ENCODE measurements around the gene ABHD16B. TPM values are rescaled to one million over a fixed set of nuclear protein-coding genes. Genes with fewer than 3 reads are reported as not detected.

The ABHD16B gene
- total and polyA plus RNA-seq, 7 experiments from 2014 or later = 0.24 to 1.1 (median 0.65) TPM; not detected in 4

DNA sequence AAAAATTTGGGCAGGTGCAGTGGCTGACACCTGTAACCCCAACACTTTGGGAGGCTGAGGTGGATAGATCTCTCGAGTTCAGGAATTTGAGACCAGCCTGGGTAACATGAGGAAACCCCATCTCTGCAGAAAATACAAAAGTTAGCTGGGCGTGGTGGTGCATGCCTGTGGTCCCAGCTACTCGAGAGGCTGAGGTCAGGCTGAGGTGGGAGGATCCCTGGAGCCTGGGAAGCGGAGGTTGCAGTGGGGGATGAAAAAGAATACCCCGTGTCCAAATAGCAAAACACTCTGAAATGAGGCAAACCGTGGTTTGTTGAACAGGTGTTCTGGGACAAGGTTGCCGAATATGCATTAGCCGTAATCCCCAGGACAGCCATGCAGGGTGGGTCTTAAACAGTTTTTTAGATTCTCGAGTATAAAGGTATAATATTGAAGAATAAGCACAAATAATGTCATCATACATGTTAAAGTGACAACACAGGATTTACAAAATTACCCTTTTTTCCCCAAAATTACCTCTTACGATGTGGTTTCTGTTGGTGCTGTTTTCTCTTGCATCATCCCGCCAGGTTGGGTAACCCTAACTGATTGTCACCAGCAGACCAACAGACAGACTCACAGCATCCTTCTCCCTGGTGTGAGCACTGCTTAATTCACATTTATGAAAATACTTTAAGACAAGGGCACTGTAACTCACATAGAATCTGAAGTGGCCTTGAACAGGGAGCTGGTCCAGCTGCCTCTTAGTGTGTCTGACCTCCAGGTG lies 42.7 kb downstream of the ABHD16B start:
- ChIA-PET CTCF (no interaction called here), POLR2A (interaction anchor here (1.2 to 1.6 kb wide), 2 partner anchors 8 to 9 kb away, joined by 4 to 5 read pairs; partner anchors contain the start of gene DNAJC5)
- Histone ChIP-seq H3K9me3 (ENCODE audit: control insufficient read depth in 2 of 3, low read length in 3 of 3) (no peaks in the 10 kb centered on the region), H3K4me3 (ENCODE audit: low read length) (no peak overlapping the region), H3K27me3 (ENCODE audit: control insufficient read depth in 2 of 2, insufficient read depth in 2 of 2, low read length in 2 of 2) (no peaks in the 10 kb centered on the region), H3K4me1 (ENCODE audit: control insufficient read depth in 2 of 2, insufficient read depth in 2 of 2, low read length in 2 of 2) (peaks cover 19 to 39% of the 10 kb centered on the region in 2 donors), H3K36me3 (ENCODE audit: control insufficient read depth in 2 of 3, insufficient read depth in 3 of 3, low read length in 3 of 3) (no peaks in the 10 kb centered on the region), H3K27ac (ENCODE audit: low read depth, low read length) (peak overlapping the region; percentile 22)
- peaks cover 0 to 7% (median 0%) of the 10 kb centered on the region in 5 donors for H3K36me3 Mint-ChIP-seq
- peak overlapping the region in 9 of 10 donors; percentile 16 to 87 (median 36) for H3K4me3 Mint-ChIP-seq
- H3K4me1 Mint-ChIP-seq = peaks cover 34 to 73% (median 54%) of the 10 kb centered on the region in 7 donors
- H3K27ac Mint-ChIP-seq = peak overlapping the region; percentile 43 to 96 (median 67)
- intact Hi-C loops (cut with micrococcal nuclease) = no loop called here
- DNase-seq = no peak
- H3K27me3 Mint-ChIP-seq = no peaks in the 10 kb centered on the region
- no peak for ATAC-seq
- H3K9me3 Mint-ChIP-seq = no peaks in the 10 kb centered on the region

DNA sequence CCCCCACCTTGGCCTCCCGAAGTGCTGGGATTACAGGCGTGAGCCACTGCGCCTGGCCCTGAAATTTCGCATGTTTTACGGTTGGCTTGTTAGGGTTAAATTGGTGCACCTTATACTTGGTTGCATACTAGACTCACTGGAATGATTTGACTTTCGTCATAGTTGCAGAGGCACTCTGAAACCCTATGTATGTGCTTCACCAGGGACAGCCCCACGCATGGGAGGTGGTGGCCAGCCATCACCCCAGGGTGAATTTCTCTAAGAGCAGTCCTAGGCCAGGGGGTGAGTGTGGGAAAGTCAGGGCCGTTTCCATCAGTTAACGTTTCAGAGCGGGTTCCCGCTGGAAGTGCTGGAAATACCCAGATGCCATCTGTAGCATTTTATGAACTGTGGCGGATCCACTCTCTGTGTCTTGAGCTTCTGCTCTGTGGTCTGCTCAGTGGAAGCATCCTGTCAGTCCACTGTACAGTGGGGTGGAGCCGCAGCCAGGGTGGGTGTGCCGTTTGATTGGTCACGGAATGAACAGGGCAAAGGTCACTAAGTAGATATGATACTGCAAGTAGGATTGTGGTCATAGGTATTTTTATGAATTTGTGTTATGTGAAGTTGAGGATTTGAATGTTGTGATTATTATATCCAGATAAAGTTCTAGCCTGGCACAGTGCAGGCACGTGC lies 46.8 kb downstream of the ABHD16B start:
- Mint-ChIP-seq H3K4me3 (peak overlapping the region in 1 of 10 donors; percentile 19), H3K9me3 (no peaks in the 10 kb centered on the region), H3K4me1 (peaks cover 35 to 70% (median 45%) of the 10 kb centered on the region in 7 donors), H3K36me3 (peaks cover 0 to 6% (median 3%) of the 10 kb centered on the region in 5 donors), H3K27ac (peak overlapping the region in 5 of 9 donors; percentile 16 to 81 (median 71)), H3K27me3 (no peaks in the 10 kb centered on the region)
- no peak for DNase-seq
- ATAC-seq = no peak
- H3K27ac ChIP-seq (ENCODE audit: low read depth, low read length) = no peak overlapping the region
- no peaks in the 10 kb centered on the region for H3K27me3 ChIP-seq (ENCODE audit: control insufficient read depth in 2 of 2, insufficient read depth in 2 of 2, low read length in 2 of 2)
- no peaks in the 10 kb centered on the region for H3K36me3 ChIP-seq (ENCODE audit: control insufficient read depth in 2 of 3, insufficient read depth in 3 of 3, low read length in 3 of 3)
- intact Hi-C loops (cut with micrococcal nuclease) = loop anchor here (2.0 to 5.0 kb wide), 4 partner anchors 13 to 213 kb away; partner anchors contain the start of genes C20orf204 (in 1 of the 2) and DNAJC5 (in 1 of the 2)
- ChIA-PET CTCF (interaction anchor here (0.6 to 1.3 kb wide), 4 partner anchors 12 to 130 kb away, joined by 3 to 8 read pairs (median 4); no protein-coding TSS in a partner anchor), POLR2A (interaction anchor here (2.8 kb wide), 1 partner anchor 12 kb away, joined by 14 read pairs; the partner anchor contains the start of gene DNAJC5)
- H3K4me3 ChIP-seq (ENCODE audit: low read length) = no peak overlapping the region
- H3K9me3 ChIP-seq (ENCODE audit: control insufficient read depth in 2 of 3, low read length in 3 of 3) = no peaks in the 10 kb centered on the region
- H3K4me1 ChIP-seq (ENCODE audit: control insufficient read depth in 2 of 2, insufficient read depth in 2 of 2, low read length in 2 of 2) = peaks cover 17 to 29% of the 10 kb centered on the region in 2 donors

DNA sequence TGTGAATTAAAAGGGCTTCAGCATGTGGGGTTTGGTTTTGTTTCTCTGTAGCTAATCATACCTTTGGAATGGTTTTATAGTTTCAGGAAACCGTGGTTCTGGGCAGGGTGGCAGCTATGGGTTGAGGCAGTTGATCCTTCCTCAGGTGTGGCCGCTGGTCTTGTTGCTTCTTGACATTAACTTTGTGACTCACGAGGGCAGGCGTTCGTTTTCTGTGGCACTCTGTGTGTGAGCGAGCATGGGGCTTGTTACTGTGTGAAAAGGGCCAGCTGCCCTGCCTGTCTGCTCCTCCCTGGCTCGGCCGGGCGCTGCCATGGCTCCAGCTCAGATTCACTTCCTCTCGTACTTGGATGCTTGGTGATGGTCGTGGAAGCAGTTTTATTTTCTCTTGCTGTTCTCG lies 49.9 kb downstream of the ABHD16B start:
- Mint-ChIP-seq H3K27ac (peak overlapping the region in 6 of 9 donors; percentile 3 to 78 (median 44)), H3K36me3 (peaks cover 0 to 20% (median 9%) of the 10 kb centered on the region in 5 donors), H3K4me3 (peak overlapping the region in 4 of 10 donors; percentile 3 to 59 (median 30)), H3K9me3 (peaks cover 0 to 3% (median 1%) of the 10 kb centered on the region in 11 donors), H3K27me3 (no peaks in the 10 kb centered on the region), H3K4me1 (peaks cover 28 to 63% (median 41%) of the 10 kb centered on the region in 7 donors)
- intact Hi-C loops (cut with micrococcal nuclease) = no loop called here
- no peaks in the 10 kb centered on the region for H3K27me3 ChIP-seq (ENCODE audit: control insufficient read depth in 2 of 2, insufficient read depth in 2 of 2, low read length in 2 of 2)
- H3K27ac ChIP-seq (ENCODE audit: low read depth, low read length) = no peak overlapping the region
- H3K4me1 ChIP-seq (ENCODE audit: control insufficient read depth in 2 of 2, insufficient read depth in 2 of 2, low read length in 2 of 2) = peaks cover 7 to 17% of the 10 kb centered on the region in 2 donors
- ChIA-PET CTCF (interaction anchor here (1.1 kb wide), 1 partner anchor 62 kb away, joined by 3 read pairs; no protein-coding TSS in a partner anchor), POLR2A (interaction anchor here (0.6 to 0.7 kb wide), 5 partner anchors 12 to 210 kb away, joined by 3 to 4 read pairs (median 3); no protein-coding TSS in a partner anchor)
- peaks cover 0 to 8% (median 0%) of the 10 kb centered on the region in 3 experiments for H3K36me3 ChIP-seq (ENCODE audit: control insufficient read depth in 2 of 3, insufficient read depth in 3 of 3, low read length in 3 of 3)
- H3K4me3 ChIP-seq (ENCODE audit: low read length) = no peak overlapping the region
- ATAC-seq (peak; percentile 53), DNase-seq (no peak)
- H3K9me3 ChIP-seq (ENCODE audit: control insufficient read depth in 2 of 3, low read length in 3 of 3) = no peaks in the 10 kb centered on the region

Other genes with a start within 250 kb of the ABHD16B start
- 10 to 100 TPM; 17.4 to 30.2 (median 24.6) TPM for gene GMEB2, start 234.4 kb upstream of the ABHD16B start, total RNA-seq
- gene GMEB2, start 234.4 kb upstream of the ABHD16B start, polyA plus RNA-seq = 10 to 100 TPM; 11.0 to 21.9 TPM
- 100 to 1,000 TPM in 2 of 5 experiments, 10 to 100 TPM in 3; 34.2 to 122 (median 70.3) TPM for gene STMN3, start 208.1 kb upstream of the ABHD16B start, total RNA-seq
- gene STMN3, start 208.1 kb upstream of the ABHD16B start, polyA plus RNA-seq = 10 to 100 TPM; 33.5 to 37.0 TPM
- gene RTEL1, start 203.2 kb upstream of the ABHD16B start, total RNA-seq = 10 to 100 TPM; 28.4 to 47.2 (median 32.4) TPM
- gene RTEL1, start 203.2 kb upstream of the ABHD16B start, polyA plus RNA-seq = 1 to 10 TPM; 1.9 to 8.6 TPM
- gene TNFRSF6B, start 164.8 kb upstream of the ABHD16B start, total RNA-seq = under 1 TPM in 1 of 5 experiments, not detected in 4; 0.74 TPM
- under 1 TPM in 1 of 2 donors, not detected in 1; 0.22 TPM for gene TNFRSF6B, start 164.8 kb upstream of the ABHD16B start, polyA plus RNA-seq
- gene ARFRP1, start 153.5 kb upstream of the ABHD16B start, total RNA-seq = 10 to 100 TPM; 55.4 to 92.1 (median 66.2) TPM
- gene ARFRP1, start 153.5 kb upstream of the ABHD16B start, polyA plus RNA-seq = 100 to 1,000 TPM in 1 of 2 donors, 10 to 100 TPM in 1; 89.1 to 108 TPM
- 10 to 100 TPM; 42.9 to 49.9 (median 45.4) TPM for gene ZGPAT, start 153.5 kb upstream of the ABHD16B start, total RNA-seq
- 10 to 100 TPM; 47.5 to 82.1 TPM for gene ZGPAT, start 153.5 kb upstream of the ABHD16B start, polyA plus RNA-seq
- gene LIME1, start 124.8 kb upstream of the ABHD16B start, total RNA-seq = 100 to 1,000 TPM in 3 of 5 experiments, 10 to 100 TPM in 2; 96.8 to 118 (median 103) TPM
- 100 to 1,000 TPM; 205 to 366 TPM for gene LIME1, start 124.8 kb upstream of the ABHD16B start, polyA plus RNA-seq
- gene SLC2A4RG, start 121.7 kb upstream of the ABHD16B start, total RNA-seq = 100 to 1,000 TPM in 3 of 5 experiments, 10 to 100 TPM in 2; 88.7 to 136 (median 111) TPM
- 1 to 10 TPM; 3.0 to 4.6 TPM for gene SLC2A4RG, start 121.7 kb upstream of the ABHD16B start, polyA plus RNA-seq
- gene ZBTB46, start 30.2 kb upstream of the ABHD16B start, total RNA-seq = 1 to 10 TPM in 1 of 5 experiments, under 1 TPM in 3, not detected in 1; 0.05 to 1.7 (median 0.21) TPM
- gene ZBTB46, start 30.2 kb upstream of the ABHD16B start, polyA plus RNA-seq = under 1 TPM; 0.03 to 0.04 TPM
- 10 to 100 TPM; 33.7 to 56.8 (median 43.2) TPM for gene TPD52L2, start 3.8 kb downstream of the ABHD16B start, total RNA-seq
- 10 to 100 TPM; 67.4 to 84.0 TPM for gene TPD52L2, start 3.8 kb downstream of the ABHD16B start, polyA plus RNA-seq
- 10 to 100 TPM; 35.5 to 56.8 (median 50.3) TPM for gene DNAJC5, start 33.6 kb downstream of the ABHD16B start, total RNA-seq
- gene DNAJC5, start 33.6 kb downstream of the ABHD16B start, polyA plus RNA-seq = 1 to 10 TPM; 7.5 to 7.6 TPM
- 10 to 100 TPM; 42.0 to 49.0 (median 46.6) TPM for gene UCKL1, start 94.9 kb downstream of the ABHD16B start, total RNA-seq
- gene UCKL1, start 94.9 kb downstream of the ABHD16B start, polyA plus RNA-seq = 10 to 100 TPM; 20.5 to 33.0 TPM
- gene ZNF512B, start 108.4 kb downstream of the ABHD16B start, total RNA-seq = 10 to 100 TPM; 17.7 to 29.8 (median 26.3) TPM
- gene ZNF512B, start 108.4 kb downstream of the ABHD16B start, polyA plus RNA-seq = 1 to 10 TPM; 1.1 to 2.4 TPM
- gene SAMD10, start 118.1 kb downstream of the ABHD16B start, total RNA-seq = 10 to 100 TPM; 10.2 to 37.8 (median 22.7) TPM
- 10 to 100 TPM; 11.5 to 14.2 TPM for gene SAMD10, start 118.1 kb downstream of the ABHD16B start, polyA plus RNA-seq
- 10 to 100 TPM; 71.2 to 95.8 (median 82.9) TPM for gene PRPF6, start 119.6 kb downstream of the ABHD16B start, total RNA-seq
- 100 to 1,000 TPM in 1 of 2 donors, 10 to 100 TPM in 1; 86.9 to 127 TPM for gene PRPF6, start 119.6 kb downstream of the ABHD16B start, polyA plus RNA-seq
- gene C20orf204, start 174.7 kb downstream of the ABHD16B start, total RNA-seq = 10 to 100 TPM in 3 of 5 experiments, 1 to 10 TPM in 2; 4.7 to 24.6 (median 12.5) TPM
- gene C20orf204, start 174.7 kb downstream of the ABHD16B start, polyA plus RNA-seq = under 1 TPM in 1 of 2 donors, not detected in 1; 0.39 TPM
- 1 to 10 TPM in 1 of 5 experiments, under 1 TPM in 1, not detected in 3; 0.20 to 1.7 TPM for gene SOX18, start 188.1 kb downstream of the ABHD16B start, total RNA-seq
- gene SOX18, start 188.1 kb downstream of the ABHD16B start, polyA plus RNA-seq = not detected
- 10 to 100 TPM; 35.5 to 73.2 (median 47.3) TPM for gene TCEA2, start 201.7 kb downstream of the ABHD16B start, total RNA-seq
- gene TCEA2, start 201.7 kb downstream of the ABHD16B start, polyA plus RNA-seq = 10 to 100 TPM; 22.2 to 33.2 TPM
- gene RGS19, start 218.0 kb downstream of the ABHD16B start, total RNA-seq = 10 to 100 TPM; 21.8 to 93.4 (median 23.6) TPM
- gene RGS19, start 218.0 kb downstream of the ABHD16B start, polyA plus RNA-seq = 10 to 100 TPM; 55.2 to 66.8 TPM
- 1 to 10 TPM in 3 of 5 experiments, under 1 TPM in 2; 0.75 to 6.1 (median 1.1) TPM for gene OPRL1, start 218.6 kb downstream of the ABHD16B start, total RNA-seq
- 1 to 10 TPM in 1 of 2 donors, under 1 TPM in 1; 0.18 to 1.3 TPM for gene OPRL1, start 218.6 kb downstream of the ABHD16B start, polyA plus RNA-seq
- gene LKAAEAR1, start 222.9 kb downstream of the ABHD16B start, total RNA-seq = under 1 TPM in 2 of 5 experiments, not detected in 3; 0.48 to 0.71 TPM
- under 1 TPM; 0.47 to 0.75 TPM for gene LKAAEAR1, start 222.9 kb downstream of the ABHD16B start, polyA plus RNA-seq
- gene NPBWR2, start 246.1 kb downstream of the ABHD16B start, total RNA-seq = not detected
- not detected for gene NPBWR2, start 246.1 kb downstream of the ABHD16B start, polyA plus RNA-seq